NCI-H2196 (cell line): Measurements from ENCODE around the gene TMEM53.

ENCODE experiments used
- DNase-seq: peaks from one replicate; lab custom pipeline; 2025; ENCODE audit not compliant: unreplicated experiment; lab: John Stamatoyannopoulos, UW

TMEM53 gene

DNA sequence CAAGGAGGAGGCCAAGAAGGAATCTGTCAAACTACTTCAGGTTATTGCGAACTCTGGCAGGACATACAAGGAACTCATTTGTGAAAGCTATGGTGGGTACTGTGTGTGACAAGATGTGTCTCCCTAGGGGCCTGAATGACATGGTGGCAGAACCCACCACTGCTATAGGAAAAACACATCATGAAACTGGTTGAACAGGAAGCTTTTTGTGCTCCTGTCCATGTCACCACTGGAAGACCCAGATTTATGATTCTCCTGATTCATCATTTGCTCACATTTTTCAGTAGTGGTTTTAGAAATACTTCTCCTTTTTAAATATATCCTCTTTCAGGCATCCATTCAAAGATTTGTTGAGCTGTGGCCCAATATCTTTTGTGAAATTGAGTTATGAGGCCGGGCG, 23.9 kb upstream of the TMEM53 start:
- no peak for DNase-seq

DNA sequence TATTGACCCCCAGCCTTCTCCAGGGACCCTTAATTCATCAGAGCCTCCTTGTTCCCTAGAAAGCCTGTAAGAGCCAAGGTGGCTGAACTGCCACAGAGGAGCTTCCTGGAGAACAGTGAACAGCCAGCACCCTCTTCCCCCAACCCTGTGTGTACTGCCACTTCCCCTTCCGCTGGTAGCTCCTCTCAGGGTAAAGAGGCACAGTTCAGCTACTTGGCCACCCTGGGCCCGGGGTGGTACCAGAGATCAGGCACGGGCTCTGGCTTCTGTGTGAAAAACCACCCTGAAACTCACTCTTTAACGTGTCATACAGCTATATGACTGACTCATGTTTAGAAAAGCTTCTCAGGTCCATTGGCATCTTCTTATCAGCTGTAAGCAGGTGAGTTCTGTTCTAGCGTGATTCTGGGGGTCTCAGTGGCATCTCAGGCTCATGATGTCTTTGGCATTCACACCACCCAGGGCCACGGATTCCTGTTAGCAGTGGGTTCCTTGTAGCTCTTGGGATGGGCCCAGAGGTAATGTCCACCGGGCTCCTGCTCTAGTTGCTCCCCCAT, 22.6 kb upstream of the TMEM53 start:
- DNase-seq: no peak

DNA sequence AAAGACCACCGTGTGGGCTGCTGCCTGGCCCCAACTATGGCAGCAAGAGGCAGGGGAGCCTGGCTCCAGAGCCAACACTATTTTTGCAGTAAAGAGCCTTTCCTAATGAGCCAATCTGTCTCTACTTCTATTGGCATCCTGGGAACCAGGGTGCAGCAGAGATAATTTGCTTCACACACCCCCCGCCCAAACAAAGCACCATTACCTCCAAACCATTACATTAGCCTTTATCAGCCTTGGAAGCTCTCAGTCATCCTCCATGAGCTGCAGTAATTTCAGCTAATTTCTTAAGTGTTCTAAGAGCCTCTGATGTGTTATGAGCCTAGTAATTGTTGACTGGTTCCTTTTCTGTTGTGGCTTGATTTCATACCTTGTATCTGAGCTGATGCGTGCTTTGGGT, 21.8 kb upstream of the TMEM53 start:
- no peak for DNase-seq

DNA sequence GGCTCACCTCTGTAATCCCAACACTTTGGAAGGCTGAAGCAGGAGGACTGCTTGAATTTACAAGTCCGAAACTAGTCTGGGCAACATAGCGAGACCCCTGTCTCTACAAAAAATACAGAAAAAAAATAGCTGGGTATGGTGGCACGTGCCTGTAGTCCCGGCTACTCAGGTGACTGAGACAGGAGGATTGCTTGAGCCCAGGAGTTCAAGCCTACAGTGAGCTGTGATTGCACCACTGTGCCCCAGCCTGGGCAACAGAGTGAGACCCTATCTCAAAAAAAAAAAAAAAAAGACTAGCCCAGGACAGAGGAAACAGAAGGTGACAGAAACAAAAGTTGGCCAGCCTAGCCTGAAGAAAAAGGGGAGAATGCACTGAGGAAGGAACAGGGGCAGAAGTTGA, 21.4 kb upstream of the TMEM53 start:
- DNase-seq: no peak

DNA sequence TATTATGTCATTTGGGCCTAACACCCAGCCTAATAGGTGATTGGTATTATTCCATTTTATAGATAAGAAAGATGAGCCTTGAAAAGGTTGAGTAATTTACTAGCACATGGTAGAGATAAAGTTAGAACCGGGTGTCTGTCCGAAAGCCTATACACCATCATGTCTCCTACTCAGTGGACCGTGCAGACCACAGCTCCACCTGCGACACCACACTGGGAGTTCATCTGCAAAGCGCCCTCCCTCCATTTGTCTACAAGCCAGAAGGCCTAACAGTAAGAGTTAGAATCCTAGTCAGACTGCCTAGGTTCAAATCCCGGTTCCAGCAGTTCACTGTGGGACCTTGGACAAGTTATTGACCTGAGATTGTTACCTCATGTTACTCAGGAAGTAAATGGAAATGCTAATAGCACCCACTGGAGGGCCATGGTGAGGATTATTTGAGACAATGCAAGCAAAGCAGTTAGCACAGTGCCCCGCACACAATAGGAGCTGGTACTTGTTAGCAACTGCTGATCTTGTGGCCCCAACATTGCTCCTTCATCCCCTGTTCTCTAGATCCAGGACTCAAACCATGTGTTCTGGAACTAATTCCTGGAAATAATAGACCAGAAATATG, 20.7 kb upstream of the TMEM53 start:
- DNase-seq: no peak

DNA sequence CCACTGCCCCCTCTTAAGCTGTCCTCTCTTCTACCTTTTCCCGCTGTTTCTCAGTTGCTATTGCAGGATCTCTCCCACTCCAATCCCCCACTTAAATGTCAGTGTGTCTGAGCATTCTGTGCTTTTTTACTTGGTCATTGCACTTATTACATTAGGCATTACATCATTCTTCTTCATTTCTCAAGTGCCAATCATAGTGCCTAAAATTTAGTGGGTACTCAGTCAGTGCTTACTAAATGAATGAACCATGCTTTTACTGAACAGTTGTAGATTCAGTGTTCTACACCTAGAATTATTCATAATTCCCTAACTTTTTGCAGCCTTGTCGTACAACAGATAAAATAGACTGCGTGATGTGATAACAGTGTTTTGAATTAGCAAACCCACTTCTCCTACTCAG, 19.6 kb upstream of the TMEM53 start:
- DNase-seq: no peak

DNA sequence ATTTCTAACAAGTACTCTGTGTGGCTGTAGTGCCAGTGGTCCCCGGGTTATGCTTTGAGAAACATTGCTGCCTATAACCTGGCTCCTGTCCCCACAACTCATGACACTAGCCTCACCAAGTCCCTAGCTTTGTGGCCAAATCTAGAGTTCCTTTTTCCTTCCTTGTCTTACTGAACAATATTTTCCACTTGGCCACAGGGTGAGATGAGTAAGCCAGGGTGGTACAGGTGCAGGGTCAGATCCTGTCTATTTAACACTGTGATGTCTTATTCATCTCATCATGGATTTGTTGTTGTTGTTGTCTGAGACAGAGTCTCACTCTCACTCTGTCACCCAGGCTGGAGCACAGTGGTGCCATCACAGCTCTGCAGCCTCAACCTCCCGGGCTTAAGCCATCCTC, 18.9 kb upstream of the TMEM53 start:
- DNase-seq: no peak

DNA sequence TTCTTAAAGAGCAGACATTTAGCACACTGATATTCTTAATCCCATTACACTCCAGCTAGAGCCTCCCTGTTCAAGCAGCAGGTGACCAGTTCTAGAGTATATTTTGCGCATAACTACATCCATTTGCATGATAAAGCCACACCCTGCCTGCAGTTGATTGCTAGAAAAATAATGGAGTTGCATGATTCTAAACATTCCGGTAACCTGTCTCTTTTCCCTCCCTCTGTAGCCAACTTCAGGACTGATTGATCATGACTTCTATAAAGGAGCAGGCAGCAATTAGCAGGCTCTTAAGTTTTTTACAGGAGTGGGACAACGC, 15.1 kb upstream of the TMEM53 start:
- no peak for DNase-seq

DNA sequence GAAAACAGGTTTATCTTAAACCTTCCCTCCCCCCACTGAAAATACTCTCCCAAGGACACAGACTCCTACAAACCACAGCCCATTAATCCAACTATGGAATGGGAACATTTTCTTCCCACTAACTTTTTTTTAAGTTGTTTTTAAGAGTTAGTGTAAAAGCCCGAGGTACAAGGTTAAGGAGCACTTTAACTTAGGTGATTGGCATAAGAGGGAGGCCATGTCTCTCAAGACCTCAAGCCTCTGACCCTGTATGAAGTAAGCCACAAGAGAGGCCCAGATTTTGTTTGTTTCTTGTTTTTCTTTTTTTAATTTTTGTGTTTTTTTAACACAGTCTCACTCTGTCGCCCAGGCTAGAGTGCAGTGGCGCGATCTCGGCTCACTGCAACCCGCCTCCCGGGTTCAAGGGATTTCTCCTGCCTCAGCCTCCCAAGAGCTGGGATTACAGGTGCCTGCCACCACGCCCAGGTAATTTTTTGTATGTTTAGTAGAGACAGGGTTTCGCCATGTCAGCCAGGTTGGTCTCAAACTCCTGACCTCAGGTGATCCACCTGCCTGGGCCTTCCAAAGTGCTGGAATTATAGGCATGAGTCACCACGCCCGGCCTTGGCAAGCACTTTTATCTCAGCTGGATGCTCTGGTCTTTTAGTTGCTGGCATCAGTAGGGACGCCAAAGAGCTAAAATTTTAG, 14.6 kb upstream of the TMEM53 start:
- DNase-seq: no peak

DNA sequence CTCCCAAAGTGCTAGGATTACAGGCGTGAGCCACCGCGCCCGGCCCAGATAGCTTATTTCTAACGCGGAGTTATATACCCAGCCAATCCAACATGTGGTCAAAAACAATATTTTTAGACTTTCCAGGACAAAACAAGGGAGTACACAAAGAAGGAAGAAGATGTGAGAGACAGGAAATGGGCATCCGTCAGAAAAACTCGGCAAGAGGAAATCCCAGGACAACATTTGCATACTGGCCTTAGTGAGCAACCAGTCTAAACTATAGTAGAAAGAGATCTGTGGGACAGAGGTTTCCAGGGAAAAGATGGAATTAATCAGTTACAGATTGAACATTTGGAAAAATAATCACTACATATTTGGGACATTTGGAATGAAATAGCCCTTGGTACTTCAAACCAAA, 11.6 kb upstream of the TMEM53 start:
- no peak for DNase-seq

DNA sequence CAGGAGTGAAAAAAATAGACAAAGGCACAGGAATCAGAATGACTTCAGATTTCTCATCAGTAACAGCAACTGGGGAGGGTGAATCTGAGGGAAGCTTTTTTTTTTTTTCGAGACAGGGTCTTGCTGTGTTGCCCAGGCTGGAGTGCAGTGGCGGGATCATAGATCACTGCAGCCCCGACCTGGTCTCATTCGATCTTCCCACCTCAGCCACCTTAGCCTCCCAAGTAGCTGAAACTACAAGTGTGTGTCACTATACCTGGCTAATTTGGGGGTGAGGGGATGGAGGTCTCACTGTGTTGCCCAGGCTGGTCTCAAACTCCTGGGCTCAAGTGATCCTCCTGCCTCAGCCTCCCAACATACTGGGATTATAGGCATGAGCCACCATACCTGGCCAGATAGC, 10.9 kb upstream of the TMEM53 start:
- DNase-seq: no peak

DNA sequence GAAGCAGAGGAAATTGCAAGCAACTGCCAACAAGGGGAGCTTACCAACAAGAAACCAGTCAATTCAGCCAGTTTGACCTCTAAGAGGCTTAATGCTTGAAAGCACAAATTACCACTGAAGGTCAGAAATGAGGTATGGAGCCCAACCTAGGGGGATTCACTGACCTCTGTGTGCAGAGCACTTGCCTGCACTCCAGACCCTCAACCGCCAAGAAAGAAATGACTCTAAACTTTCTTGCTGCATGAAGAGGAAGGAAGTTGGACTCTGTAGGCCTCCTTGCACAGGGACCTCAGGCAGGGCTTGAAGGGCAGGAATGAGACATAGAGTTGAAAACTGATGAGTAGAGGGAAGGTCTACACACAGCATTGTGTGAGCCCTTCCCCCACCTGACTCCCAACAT, 10.2 kb upstream of the TMEM53 start:
- DNase-seq: no peak

DNA sequence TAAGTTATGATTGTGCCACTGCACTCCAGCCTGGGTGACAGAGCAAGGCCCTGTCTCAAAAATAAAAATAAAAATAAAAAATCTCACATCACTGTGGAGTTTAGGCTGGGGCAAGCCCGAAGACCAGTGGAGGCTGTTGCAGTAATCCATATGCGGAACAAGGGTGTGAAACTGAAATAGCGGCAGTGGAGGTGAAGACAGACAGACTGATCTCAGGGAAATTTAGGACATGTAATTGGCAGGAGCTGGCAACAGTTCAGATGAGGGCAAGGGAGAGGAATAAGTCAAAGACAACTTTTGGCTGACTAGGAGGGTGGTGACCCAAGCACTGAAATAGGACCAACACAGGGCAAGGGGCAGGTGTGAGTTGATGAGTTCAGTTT, 8.6 kb upstream of the TMEM53 start:
- DNase-seq: no peak

DNA sequence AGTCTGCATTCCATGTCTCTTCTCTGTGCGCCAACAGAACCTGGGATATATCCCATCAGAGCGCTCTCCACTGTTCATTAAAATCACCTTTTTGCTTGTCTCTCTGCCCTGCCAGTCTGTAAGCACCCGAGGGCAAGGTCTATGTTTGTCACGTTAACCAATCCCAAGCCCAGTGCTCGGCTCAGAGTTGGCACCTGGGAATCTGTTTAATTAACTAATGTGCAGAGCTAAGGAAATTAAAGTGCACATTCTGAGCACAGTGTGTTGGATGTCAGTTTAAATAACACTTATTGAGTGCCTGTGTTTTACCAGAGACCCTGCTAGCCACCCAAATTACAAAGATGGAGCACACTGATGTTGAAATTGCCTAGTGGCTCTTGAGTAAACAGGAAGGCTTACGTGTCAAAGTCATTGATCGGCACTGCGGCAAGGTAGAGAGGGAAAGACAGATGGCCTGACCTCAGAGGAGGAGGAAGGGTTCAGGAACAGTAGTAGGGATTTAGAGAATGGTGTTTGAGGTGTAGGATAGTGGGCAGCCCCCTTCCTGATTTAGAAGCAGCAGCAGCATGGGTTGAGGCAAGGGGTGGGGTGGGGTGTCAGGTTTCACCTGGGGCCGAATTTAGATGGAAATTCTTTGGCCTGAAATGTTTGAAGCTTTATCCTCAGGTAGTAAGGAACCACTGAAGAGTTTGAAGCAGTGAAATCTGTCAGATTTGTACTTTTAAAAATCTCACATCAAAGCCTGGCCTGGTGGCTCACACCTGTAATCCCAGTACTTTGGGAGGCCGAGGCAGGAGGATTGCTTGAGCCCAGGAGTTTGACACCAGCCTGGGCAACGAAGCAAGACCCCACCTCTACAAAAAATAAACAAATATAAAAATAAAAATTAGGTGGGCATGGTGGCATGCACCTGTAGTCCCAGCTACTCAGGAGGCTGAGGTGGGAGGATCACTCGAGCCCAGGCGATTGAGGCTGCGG, 7.9 kb upstream of the TMEM53 start:
- DNase-seq: no peak

DNA sequence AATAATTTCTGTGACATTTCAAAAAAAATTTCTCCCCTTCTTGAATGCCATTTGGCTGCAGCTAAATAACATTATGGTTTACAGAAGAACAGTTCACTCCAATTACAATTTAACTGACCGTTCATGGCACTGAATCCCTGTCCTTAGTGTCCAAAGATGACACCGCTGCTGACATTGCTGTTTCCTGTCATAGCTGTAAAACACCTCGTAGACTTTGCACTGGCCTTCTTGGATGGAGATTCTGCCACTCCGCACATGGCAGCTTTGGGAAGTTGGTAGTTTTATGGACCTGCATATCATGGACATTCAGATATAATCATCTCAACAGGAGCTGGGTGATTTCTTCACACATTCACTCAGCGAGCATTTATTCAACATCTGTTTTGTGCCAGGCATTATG, 5.2 kb upstream of the TMEM53 start:
- no peak for DNase-seq

DNA sequence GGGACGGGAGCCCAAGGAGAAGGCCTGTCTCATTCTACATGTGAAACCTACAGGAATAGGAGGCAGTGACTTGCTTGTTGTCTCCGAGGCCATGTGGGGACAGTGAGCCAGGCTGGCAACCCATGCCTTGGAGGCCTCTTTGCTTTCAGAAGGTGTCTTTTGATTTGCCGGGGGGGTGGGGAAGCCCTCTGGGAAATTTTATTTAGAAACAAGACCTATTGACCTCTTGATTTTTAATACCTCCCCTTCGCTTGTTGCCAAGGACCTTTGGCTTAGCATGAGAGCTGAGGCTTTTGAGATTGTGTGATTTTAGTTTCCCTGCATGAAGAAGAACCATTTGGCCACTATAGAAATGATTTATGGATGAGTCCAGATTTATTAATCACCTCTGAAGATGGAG, 4.3 kb upstream of the TMEM53 start:
- no peak for DNase-seq

DNA sequence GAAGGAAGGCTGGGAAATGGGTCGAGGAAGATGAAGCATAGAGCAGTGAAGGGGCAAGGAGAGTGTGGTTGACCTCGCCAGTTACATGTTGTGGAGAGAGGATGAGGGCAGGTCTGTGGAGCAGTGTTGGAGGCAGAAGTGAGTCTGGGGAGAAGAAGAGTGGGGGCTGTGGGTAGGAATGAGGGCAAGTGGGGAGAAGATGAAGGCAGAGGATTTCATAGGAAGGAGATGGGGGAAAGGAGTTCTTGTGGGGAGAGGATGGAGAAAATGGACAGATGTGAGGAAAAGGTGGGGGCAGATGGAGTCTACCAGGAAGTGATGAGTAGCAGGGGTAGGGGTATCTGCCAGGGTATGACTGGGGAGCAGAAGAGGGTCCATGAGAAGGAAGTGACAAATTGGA, 3.8 kb upstream of the TMEM53 start:
- no peak for DNase-seq

DNA sequence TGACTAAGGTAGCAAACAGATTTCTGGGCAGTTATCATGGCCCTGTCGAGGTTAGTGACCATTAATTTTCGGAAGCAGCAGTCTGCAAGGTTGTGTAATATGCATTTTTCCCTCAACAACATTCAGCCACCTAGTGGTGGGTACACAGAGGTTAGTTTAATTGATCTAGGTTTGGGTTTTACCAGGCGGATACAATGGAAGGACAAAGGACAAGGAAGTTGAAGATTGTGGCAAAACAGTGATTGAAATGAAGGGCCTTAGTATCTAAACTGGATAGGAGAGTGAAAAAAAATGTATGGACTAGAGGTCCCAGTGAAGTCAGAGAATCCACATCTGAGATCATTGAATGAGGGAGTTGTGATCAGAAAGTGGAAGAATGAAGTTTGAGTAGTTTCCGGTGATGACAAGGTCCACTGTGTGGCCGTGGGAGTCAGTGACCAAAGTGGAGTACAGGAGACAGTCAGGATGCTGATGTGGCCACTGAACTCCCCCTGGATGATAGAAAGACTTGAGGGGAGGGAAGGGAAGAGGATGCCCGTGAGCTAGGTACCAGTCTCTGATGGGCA, 3.0 kb upstream of the TMEM53 start:
- peak; percentile 15 for DNase-seq

DNA sequence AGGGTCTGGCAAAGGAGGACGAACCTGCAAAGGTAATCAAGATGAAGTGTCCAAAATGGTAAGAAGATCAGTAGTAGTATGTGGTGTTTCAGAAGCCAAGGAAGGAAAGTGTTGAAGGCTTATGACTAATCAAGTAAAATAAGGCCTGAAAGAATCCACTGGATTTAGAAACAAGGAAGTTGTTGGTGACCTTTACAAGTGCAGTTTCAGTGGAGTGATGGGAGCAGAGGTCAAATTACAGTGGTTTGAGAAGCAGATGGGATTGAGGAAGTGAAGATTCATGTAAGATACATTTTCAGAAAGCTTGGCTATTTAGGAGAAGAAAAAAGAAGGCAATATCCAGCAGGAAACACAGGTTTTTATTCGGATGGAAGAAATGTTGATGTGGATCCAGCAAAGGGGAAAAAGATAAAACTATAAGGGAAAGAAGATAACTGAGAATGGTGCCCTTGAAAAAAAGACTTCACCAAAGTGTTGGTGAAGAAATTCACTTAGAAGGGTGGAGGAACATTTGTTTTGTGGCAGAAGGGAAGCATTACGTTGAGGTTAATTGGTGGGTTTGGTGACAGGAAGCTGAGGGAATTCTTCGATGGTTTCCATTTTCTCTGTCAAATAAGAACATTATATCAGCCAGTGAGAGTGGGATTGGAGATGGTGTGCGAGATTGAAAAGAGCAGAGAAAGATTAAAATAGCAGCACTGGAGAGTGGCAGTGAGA, 2.4 kb upstream of the TMEM53 start:
- DNase-seq: peak; percentile 17

DNA sequence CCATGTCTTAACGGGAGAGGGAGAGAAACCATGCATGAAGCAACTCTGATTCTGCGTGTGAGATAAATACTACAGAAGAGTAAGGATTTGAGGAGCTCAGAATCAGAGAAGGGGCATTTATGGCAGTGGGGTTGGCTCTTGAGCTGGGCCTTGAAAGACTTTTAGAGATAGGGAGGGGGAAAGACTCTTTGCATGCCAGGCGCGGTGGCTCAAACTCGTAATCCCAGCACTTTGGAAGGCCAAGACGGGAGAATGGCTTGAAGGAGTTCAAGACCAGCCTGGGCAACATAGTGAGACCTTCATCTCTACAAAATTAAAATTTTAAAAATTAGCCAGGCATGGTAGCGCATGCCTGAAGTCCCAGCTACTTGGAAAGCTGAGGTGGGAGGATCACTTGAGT, 905 bp upstream of the TMEM53 start:
- no peak for DNase-seq

DNA sequence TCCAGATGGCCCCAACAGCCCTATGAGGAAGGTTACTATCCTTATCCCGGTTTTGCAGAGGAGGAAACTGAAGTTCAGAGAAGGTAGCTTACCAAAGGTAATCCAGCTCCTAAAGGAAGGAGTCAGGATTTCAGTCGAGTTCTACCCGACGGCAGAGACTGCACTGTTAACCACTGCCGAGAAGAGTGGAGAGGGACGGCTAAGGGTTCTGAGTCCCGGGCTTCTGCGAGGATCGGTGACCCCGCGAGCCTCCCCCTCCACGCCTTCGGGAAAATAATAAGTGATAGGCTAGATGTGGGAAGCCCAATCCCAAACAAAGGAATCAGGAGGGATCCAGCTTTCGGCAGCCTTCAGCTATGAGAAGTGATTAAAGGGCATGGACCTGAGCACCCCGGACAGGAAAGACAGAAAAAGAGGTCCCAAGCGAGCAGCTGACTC, 587 bp downstream of the TMEM53 start:
- no peak for DNase-seq
